GM12891 (cell line): ENCODE results near the gene RAE1.

Experiments used
- POLR2A ChIP-seq: IDR thresholded peaks from 2 replicates; pipeline ENCODE4 v1.6.1; 2011; ENCODE audit warnings: low read depth, low read length, control low read depth
- POLR2AphosphoS5 ChIP-seq: IDR thresholded peaks from 2 replicates; pipeline ENCODE4 v1.6.1; 2011; ENCODE audit warnings: low read depth, low read length, control low read depth
- SPI1 ChIP-seq: IDR thresholded peaks from 2 replicates; pipeline ENCODE4 v1.6.1; 2011; ENCODE audit warnings: low read depth, low read length, control low read depth

- no peak for TF ChIP-seq POLR2A
- TF ChIP-seq POLR2AphosphoS5: no peak
- TF ChIP-seq SPI1: no peak
These were observed 38.9 kb upstream of the RAE1 start for GRCh38 chr20:57312138-57312537.
